Retinal pigment epithelial cell (primary cell): Measurements from ENCODE around the gene FAH.

Experiments
- DNase-seq: peaks from one replicate; pipeline ENCODE4 v3.0.0-alpha.2; 2010; ENCODE audit warnings: low read depth
- H3K4me3 ChIP-seq: 2 replicates; pipeline ENCODE4 v1.5.1; 2011; ENCODE audit warnings: mild to moderate bottlenecking, low read length, control low read depth, moderate library complexity
- TF ChIP-seq, protein P1 (sequence below): conservative IDR thresholded peaks from 2 replicates; pipeline ENCODE4 v1.5.1; 2011; ENCODE audit warnings: low read depth, low read length, control low read depth, inconsistent platforms

The FAH gene

DNA sequence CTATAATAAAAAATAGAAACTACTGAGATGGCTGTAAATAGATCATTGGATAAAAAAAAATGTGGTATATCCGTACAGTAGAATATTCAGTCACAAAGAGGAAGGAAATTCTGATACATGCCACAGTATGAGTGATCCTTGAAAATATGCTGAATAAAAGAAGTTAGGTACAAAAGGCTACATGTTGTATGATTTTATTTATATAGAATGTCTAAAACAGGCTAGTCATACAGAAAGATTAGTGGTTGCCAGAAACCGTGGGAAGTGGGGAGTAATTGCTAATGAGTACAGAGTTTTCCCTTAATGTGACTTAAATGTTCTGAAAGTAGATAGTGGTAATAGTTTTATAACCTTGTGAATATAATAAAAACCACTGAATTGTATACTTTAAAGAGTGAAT, 24.9 kb upstream of the FAH start:
- TF ChIP-seq, protein P1, sequence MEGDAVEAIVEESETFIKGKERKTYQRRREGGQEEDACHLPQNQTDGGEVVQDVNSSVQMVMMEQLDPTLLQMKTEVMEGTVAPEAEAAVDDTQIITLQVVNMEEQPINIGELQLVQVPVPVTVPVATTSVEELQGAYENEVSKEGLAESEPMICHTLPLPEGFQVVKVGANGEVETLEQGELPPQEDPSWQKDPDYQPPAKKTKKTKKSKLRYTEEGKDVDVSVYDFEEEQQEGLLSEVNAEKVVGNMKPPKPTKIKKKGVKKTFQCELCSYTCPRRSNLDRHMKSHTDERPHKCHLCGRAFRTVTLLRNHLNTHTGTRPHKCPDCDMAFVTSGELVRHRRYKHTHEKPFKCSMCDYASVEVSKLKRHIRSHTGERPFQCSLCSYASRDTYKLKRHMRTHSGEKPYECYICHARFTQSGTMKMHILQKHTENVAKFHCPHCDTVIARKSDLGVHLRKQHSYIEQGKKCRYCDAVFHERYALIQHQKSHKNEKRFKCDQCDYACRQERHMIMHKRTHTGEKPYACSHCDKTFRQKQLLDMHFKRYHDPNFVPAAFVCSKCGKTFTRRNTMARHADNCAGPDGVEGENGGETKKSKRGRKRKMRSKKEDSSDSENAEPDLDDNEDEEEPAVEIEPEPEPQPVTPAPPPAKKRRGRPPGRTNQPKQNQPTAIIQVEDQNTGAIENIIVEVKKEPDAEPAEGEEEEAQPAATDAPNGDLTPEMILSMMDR, result no peak
- H3K4me3 ChIP-seq, result no peak overlapping the region
- DNase-seq, result no peak

DNA sequence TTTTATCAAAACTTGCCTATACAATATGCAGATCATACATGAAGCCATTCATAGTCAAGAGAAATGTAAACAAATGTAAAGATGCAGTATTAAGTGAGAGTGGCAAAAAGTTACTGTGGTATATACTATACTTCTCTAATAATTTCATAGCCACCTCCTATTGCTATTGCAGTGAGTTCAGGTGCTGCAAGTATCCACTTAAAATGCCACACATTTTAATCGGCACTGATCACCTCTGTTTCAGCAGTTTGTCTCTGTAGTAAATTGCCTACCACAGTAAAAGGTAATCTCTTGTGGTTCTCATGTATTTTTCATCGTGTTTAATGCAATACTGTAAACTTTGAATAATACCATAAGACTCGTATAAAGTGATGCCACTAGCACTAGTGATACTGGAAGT, 20.4 kb upstream of the FAH start:
- no peak for DNase-seq
- TF ChIP-seq, protein P1, result no peak
- H3K4me3 ChIP-seq, result no peak overlapping the region

DNA sequence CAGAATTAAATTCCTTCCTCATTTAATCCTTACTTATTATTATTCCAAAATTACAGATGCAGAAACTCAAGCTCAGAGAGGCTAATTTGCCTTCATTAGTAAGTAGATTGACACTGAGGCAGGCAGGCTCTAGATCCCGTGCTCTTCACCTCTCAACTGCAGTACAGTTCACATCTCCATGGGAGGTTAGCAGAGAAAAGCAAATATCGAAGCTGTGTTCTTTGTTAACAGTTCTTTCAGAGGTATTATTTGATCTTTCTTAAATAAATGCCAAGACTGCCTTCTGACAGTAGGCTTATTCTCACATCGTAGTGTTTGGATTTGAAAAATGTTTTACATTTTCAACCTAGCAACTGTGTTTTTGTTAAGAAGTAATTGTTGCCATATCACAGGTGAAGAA, 15.9 kb upstream of the FAH start:
- DNase-seq, result no peak
- H3K4me3 ChIP-seq, result no peak overlapping the region
- TF ChIP-seq, protein P1, result no peak

DNA sequence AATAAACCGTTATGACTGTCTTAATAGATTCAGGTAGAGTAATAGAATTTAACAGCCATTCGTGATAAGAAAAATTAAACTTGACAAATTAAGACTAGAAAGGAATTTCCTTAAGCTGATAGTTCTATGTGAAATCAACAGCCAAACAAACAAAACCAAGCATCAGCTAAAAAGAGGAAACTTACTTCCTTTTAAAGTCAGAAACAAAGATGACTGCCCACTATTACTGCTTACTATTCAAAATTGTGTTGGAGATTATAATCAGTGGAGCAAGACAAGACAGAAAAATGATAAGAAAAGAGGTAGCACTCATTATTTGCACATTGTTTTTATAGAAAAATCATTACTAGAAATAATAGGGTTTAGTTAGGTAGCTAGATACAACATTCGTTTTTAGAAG, 13.8 kb upstream of the FAH start:
- DNase-seq, result no peak
- no peak overlapping the region for H3K4me3 ChIP-seq
- TF ChIP-seq, protein P1, result no peak

DNA sequence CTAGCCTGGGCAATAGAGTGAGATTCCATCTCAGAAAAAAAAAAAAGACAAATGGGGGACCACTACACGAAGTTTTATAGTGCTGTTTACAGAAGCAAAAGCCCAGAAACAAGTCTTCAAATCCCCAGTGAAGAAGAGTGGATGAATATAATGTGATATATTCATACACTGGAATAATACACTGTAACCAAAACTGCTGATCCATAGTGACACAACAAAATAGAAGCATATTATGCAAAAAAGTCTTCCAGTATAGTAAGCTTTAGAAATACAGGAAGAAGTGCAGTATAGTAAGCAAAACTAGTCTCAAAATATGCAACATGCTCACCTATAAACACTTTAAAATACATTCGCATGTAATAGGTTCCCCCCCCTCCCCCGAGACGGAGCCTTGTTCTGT, 11.9 kb upstream of the FAH start:
- no peak overlapping the region for H3K4me3 ChIP-seq
- DNase-seq, result no peak
- TF ChIP-seq, protein P1, result no peak

DNA sequence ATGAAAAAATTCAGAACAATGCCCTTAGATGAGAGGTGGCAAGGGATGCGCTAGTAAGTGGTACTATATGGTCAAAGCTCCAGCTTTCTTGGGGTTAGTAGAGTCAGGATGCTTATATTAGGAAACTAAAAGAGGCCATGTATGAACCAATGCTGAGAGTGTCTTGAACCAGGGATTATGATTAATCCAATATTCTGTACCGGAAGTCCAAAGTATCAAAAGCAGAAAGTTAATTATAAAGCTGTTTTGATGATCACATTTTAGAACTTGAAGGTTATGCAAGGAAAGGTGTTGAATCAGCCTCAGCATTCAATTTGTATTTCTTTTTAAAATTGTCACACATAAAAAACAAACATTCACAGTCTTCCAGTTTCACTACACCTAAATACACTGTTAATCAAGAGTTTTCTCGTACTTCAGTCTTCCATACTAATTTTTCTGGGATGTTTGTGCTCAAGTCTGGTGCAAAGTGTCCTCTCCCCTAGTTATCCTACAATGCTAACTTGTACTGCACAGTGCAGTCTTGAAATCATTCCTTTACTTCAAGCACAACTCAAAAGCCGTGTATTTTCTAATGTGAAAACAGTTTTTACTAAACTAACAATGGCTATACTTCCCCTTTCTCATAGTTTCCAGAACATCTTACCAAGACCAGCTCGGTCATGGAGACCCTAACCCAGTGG, 10.7 kb upstream of the FAH start:
- TF ChIP-seq, protein P1, result no peak
- no peak for DNase-seq

DNA sequence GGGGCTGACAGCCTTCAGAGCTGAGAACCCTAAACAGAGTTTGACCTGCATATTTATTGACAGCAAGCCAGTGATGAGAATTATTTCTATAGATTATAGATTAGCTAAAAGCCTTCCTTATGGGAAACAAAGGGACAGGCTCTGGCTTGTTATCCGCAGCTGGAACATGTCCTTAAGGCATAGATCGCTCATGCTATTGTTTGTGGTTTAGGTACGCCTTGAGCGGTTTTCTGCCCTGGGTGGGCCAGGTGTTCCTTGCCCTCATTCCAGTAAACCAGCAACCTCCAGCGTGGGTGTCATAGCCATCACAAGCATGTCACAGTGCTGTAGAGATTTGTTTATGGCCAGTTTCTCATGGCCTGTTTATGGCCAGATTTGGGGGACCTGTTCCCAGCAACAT, 10.2 kb upstream of the FAH start:
- no peak overlapping the region for H3K4me3 ChIP-seq

More for the DNA sequence above, 10.7 kb upstream of the FAH start:
- no peak overlapping the region for H3K4me3 ChIP-seq

More for the DNA sequence above, 10.2 kb upstream of the FAH start:
- TF ChIP-seq, protein P1, result no peak
- no peak for DNase-seq
